ENCODE data around the gene KCNJ9.

KCNJ9 gene

DNA sequence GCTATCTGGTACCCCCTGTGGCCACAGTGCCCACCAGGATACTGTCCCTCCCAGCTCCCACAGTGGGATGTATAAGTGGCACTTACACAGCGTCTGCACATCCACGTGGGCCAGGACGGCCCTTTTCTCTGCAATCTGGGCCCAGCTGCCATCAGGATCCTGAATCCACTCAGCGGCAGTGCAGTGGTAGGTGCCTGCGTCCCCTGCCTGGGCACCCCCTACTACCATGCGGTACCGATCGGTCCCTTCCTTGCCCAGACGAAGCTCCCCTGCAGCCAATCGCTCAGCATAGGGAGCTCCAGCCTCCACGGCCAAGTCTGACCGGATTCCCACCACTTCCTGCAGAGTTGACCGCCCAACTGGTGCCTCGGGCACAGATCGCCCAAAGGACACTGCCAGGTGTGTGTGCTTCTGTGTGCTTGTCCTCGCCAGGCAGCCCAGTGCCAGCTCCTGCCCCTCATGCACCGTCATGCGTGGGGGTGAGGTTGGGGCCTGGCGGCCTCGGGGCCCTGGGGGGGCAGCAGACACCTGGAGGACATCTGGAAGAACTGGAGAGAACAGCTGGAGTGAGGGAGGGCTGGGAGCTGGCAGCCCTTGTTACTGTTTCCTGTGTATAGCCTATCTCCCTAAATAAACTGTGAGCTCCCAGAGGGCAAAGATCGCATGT lies 12.4 kb downstream of the KCNJ9 start:
- H3K4me3 ChIP-seq (replicated peaks; ENCODE audit: low read depth, low read length), result no peak overlapping the region
- TF ChIP-seq, protein P1, sequence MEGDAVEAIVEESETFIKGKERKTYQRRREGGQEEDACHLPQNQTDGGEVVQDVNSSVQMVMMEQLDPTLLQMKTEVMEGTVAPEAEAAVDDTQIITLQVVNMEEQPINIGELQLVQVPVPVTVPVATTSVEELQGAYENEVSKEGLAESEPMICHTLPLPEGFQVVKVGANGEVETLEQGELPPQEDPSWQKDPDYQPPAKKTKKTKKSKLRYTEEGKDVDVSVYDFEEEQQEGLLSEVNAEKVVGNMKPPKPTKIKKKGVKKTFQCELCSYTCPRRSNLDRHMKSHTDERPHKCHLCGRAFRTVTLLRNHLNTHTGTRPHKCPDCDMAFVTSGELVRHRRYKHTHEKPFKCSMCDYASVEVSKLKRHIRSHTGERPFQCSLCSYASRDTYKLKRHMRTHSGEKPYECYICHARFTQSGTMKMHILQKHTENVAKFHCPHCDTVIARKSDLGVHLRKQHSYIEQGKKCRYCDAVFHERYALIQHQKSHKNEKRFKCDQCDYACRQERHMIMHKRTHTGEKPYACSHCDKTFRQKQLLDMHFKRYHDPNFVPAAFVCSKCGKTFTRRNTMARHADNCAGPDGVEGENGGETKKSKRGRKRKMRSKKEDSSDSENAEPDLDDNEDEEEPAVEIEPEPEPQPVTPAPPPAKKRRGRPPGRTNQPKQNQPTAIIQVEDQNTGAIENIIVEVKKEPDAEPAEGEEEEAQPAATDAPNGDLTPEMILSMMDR (IDR thresholded peaks at IDR 0.05; ENCODE audit: low read length, missing control alignments), result no peak
- DNase-seq (ENCODE audit: low read depth), result no peak

- no peak for DNase-seq (ENCODE audit: low read depth)
- TF ChIP-seq, protein P1 (IDR thresholded peaks at IDR 0.05; ENCODE audit: low read length, missing control alignments), result no peak
- no peak overlapping the region for H3K4me3 ChIP-seq (replicated peaks; ENCODE audit: low read depth, low read length)
Observed at GRCh38 chr1:160094291-160094625, 12.9 kb downstream of the KCNJ9 start.

GRCh38 chr1:160094806-160095205 lies 13.5 kb downstream of the KCNJ9 start:
- TF ChIP-seq, protein P1 (IDR thresholded peaks at IDR 0.05; ENCODE audit: low read length, missing control alignments), result no peak
- no peak overlapping the region for H3K4me3 ChIP-seq (replicated peaks; ENCODE audit: low read depth, low read length)
- no peak for DNase-seq (ENCODE audit: low read depth)

- DNase-seq (ENCODE audit: low read depth), result no peak
- H3K4me3 ChIP-seq (replicated peaks; ENCODE audit: low read depth, low read length), result no peak overlapping the region
- TF ChIP-seq, protein P1 (IDR thresholded peaks at IDR 0.05; ENCODE audit: low read length, missing control alignments), result no peak
Observed at GRCh38 chr1:160095382-160096105, 14.2 kb downstream of the KCNJ9 start.

- DNase-seq (ENCODE audit: low read depth), result peak; percentile 16
- TF ChIP-seq, protein P1 (IDR thresholded peaks at IDR 0.05; ENCODE audit: low read length, missing control alignments), result no peak
- H3K4me3 ChIP-seq (replicated peaks; ENCODE audit: low read depth, low read length), result no peak overlapping the region
Observed at GRCh38 chr1:160096274-160097116, 15.2 kb downstream of the KCNJ9 start.

DNA sequence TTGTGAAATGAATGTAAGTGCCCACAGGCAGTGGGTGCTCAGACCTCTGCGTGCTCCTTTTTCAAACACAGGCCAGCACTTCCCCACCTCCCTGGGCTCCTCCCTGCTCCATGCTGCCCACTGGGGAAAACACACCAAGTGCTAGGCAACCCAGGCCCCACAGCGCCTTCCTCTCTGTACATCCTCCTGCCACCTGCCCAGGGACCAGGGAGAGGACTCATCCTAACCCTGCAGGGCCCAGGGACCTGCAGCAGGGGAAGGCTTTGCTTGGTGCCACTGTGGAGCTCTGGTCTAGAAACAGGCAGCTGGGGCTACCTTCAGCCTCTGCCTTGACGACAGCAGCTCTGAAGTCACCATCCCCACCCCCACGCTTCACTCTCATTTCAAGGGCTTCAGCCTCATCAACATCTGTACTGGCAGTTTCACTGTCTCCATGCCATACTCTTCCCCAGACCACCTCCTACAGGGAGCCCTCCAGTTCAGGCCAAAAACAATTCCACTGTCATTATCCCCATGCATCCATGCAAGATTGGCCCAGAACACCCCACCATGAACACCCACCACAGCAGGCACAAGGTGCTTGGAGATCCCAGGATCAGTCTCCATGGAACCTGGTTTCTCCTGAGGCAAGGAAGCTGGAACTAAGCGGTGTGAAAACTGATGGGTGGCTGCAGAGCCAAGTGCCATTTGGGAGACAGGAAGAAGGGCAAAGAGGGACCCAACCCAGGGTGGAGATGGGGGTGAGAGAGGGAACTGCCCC lies 16.0 kb downstream of the KCNJ9 start:
- DNase-seq (ENCODE audit: low read depth), result no peak
- TF ChIP-seq, protein P1 (IDR thresholded peaks at IDR 0.05; ENCODE audit: low read length, missing control alignments), result no peak
- peak overlapping the region; percentile 70 for H3K4me3 ChIP-seq (replicated peaks; ENCODE audit: low read depth, low read length)

Measured in fibroblast of pulmonary artery (primary cell).